ENCODE results near the gene BNIP3.

The BNIP3 gene

GRCh38 chr10:131982796-131983195 is 1.1 kb upstream of the BNIP3 start:
- peak overlapping the region; percentile 82 for H3K4me3 ChIP-seq (ENCODE audit: low read depth, low read length)
- DNase-seq (ENCODE audit: low read depth): no peak

GRCh38 chr10:131982185-131982756 is 548 bp upstream of the BNIP3 start:
- TF ChIP-seq CTCF (conservative IDR thresholded peaks at IDR 0.05; ENCODE audit: low read depth, low read length): no peak
- DNase-seq (ENCODE audit: low read depth): no peak
- peak overlapping the region; percentile 82 for H3K4me3 ChIP-seq (ENCODE audit: low read depth, low read length)

More at GRCh38 chr10:131982796-131983195, 1.1 kb upstream of the BNIP3 start:
- TF ChIP-seq CTCF (conservative IDR thresholded peaks at IDR 0.05; ENCODE audit: low read depth, low read length): no peak

GRCh38 chr10:131980761-131981428 is 828 bp downstream of the BNIP3 start:
- DNase-seq (ENCODE audit: low read depth): peak; percentile 39
- no peak for TF ChIP-seq CTCF (conservative IDR thresholded peaks at IDR 0.05; ENCODE audit: low read depth, low read length)
- peak overlapping the region; percentile 82 for H3K4me3 ChIP-seq (ENCODE audit: low read depth, low read length)

GRCh38 chr10:131980321-131980720 is 1.4 kb downstream of the BNIP3 start:
- TF ChIP-seq CTCF (conservative IDR thresholded peaks at IDR 0.05; ENCODE audit: low read depth, low read length): no peak
- no peak for DNase-seq (ENCODE audit: low read depth)
- peak overlapping the region; percentile 82 for H3K4me3 ChIP-seq (ENCODE audit: low read depth, low read length)

GRCh38 chr10:131979821-131980270 is 1.9 kb downstream of the BNIP3 start:
- peak; percentile 31 for DNase-seq (ENCODE audit: low read depth)
- TF ChIP-seq CTCF (conservative IDR thresholded peaks at IDR 0.05; ENCODE audit: low read depth, low read length): no peak
- peak overlapping the region; percentile 82 for H3K4me3 ChIP-seq (ENCODE audit: low read depth, low read length)

GRCh38 chr10:131979336-131979735 is 2.4 kb downstream of the BNIP3 start:
- TF ChIP-seq CTCF (conservative IDR thresholded peaks at IDR 0.05; ENCODE audit: low read depth, low read length): no peak
- no peak for DNase-seq (ENCODE audit: low read depth)
- peak overlapping the region; percentile 82 for H3K4me3 ChIP-seq (ENCODE audit: low read depth, low read length)

GRCh38 chr10:131978851-131979250 is 2.9 kb downstream of the BNIP3 start:
- TF ChIP-seq CTCF (conservative IDR thresholded peaks at IDR 0.05; ENCODE audit: low read depth, low read length): no peak
- H3K4me3 ChIP-seq (ENCODE audit: low read depth, low read length): no peak overlapping the region
- no peak for DNase-seq (ENCODE audit: low read depth)
